Epidermal melanocyte (primary cell): ENCODE measurements around the gene SPCS1.
"Not testable (repeated sequence)": the region's sequence is repeated elsewhere in the genome, so short reads cannot be mapped to it uniquely, and the experiment has no call there.

ENCODE experiments used
- DNase-seq: peaks from one replicate; pipeline ENCODE4 v3.0.0; 2011; ENCODE audit warnings: low spot score; ENCODE audit not compliant: insufficient read length

Gene SPCS1

DNA sequence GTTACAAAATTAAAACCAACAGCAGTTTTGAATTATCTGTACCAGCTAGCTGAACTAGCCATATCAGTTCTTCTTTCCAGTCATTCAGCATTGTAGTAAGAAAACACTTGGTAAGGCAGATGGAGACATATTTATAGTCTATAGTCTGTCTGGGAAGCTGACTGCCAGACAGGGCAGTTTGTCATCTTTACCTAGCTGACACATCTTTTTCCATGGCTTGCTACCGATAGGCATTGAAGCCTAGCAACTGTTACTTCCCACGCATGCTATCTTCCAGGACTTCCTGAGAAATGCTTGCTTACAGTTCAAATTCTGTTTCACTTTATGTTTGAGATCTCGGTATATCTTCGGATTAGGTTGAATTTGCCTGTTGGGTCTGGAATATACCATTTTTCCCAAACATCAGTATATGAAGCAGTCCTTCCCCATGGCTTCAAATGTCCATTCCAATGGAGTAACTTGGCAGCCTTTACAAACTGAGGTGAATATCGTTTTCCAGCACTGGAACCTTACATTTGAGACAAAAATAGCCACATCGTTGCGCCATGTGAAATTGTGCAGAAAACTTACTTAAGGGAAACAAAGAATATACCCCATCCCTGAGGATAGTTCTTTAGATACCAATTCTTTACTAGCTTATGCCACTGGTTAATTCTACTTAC is 11.2 kb upstream of the SPCS1 start:
- no peak for DNase-seq

DNA sequence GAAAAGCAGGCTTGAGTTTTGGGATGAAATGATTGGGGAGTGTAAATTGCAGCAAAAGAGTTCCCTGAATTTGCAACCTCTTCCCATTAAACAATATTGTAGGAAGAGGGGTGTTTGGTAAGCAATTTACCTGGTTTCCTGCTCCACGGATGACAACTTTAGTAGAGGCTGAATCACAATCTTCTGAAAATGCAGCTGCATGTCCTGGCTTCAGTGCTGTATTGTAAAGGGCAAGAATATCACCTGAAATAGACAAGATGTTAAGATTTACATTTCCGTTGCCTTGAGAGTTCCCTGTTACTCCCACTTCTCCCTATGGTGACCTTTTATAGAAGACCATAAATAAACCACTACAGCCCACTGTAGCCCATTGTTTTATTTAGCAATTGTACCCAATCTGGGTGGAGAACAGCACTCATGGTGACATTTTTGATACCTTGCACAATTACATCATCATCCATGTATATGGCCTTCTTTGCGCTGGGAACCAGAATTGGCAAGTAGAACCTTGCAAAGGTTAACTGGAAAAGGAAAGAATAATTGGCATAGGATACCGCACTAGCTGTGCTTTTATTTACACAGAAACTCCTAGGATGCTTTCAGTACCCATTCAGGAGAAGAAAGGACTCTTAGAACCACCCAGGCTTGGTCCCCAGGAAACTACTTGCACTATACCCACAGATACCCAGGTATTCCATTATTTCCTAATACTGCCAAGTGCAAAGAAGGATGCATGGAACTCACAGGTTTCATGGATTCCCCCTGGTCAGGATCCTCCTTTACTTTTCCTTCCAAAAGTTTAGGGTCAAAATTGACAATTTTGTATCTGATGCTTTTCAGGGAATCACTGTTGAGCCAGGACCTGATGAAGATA is 9.9 kb upstream of the SPCS1 start:
- DNase-seq = no peak

DNA sequence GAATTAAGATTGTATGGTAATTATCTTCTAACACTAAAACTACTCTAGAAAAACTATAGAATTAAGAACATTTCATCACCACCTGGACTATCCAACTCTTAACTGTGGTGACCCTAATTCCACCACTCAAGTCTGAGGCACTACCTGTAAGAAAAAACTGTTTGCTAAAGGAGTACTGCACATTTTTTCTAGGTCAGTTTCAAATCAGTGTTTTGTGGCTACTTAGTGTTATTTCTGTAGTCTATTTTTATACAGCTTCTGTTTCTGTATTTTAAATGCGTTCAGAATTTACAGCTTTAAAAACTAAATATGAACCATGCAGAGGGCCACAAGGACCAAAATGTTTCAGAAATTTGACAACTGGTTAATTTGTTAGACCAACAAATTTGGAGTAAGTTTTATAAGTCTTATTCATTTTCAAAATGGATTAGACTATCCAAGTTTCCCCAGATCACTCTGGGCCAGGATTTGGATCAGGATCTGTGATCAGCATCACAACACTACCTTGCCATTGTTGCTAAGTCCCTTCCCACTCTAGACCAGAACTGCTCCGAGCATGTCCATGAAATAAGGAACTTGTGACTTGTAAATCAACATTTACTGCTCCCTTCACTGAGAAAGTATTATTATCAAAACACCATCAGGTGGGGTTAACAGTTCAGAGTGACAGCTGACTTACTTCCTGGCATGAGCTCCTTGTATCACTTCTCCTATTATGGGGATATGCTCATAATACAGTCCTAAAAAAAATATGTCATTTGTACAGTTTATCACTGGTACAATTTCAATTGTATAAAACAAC is 8.9 kb upstream of the SPCS1 start:
- no peak for DNase-seq

DNA sequence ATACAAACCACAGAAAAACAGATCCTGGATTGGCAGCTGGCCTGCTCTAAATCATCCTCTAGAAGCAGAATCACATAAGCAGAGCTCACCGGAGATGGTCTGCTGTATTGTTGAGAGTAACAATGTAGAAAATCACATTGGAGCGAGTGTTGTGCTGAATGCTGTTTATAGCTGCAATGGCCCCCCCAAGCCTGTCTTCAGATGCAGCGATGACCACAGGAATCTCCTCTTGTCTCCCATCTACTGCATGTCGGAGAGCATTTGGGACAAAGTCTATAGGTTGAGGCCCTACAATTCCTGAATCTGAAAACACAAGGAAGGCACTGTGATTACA is 8.3 kb upstream of the SPCS1 start:
- no peak for DNase-seq

DNA sequence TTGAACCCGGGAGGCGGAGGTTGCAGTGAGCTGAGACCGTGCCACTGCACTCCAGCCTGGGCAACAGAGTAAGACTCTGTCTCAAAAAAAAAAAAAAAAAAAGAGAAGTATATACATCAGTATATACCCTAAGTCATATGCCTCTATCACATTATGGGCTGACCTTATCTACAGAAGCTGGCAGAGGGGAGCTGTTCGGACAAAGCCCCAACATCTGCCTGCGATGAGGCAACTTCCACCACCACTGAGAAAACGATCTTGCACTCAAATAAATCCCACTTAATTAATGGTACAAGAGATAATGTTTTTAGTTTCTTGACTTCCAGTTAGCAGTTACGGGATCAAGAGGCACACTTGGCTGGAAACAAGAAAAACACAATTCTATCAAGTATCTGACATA is 2.6 kb upstream of the SPCS1 start:
- DNase-seq = no peak

DNA sequence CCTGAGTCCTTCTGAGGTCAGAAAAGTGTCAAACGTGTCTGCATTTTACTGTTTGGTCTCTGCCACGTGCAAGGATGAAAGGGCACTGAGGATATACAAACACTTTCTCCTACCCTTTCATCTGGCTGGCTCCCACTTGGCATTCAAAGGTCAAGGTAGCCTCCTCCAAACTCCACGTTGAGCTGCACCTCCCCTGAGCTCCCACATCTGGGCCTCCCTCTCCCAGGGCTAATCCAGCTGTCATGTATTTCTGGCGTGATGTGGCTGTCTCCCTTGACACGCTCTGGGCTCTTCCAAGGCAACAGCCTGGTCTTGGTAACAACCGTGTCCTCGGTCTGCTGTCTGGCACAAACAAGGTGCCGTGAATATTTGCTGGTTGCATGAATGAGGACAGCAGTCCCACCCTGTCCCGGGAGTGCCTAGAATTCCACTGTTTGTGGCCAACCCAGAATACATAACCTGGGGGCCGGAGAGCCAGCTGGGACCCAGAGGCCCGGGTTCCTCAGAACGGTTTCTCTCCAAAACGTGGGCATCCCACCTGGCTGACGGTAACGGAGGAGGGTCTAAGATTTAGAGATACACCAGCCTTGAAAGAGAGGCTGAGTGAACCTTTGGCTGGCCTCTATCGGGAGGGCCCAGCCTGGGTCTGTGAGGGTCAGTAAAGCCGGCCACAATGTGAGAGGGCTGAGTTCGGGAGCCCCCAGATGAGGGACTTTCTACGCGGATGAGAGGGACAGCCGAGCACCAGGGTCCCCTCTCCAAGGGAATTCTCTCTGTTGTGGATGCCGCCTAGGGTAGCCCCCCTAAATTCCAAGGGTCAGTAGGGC is 1.1 kb upstream of the SPCS1 start:
- DNase-seq = peak; percentile 23

DNA sequence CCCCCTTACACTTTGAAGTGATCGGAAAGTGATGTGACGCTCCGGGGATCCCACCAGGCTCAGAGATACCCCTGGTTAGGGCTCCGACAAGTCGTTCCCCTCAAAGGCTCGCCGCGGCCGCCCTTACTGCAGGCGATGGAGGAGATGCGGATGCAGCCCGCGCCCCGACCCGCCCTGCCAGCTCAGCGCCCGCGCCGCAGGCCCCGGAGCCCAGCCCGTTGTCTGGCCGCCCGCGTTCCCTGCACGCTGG is 543 bp upstream of the SPCS1 start:
- DNase-seq = no peak

DNA sequence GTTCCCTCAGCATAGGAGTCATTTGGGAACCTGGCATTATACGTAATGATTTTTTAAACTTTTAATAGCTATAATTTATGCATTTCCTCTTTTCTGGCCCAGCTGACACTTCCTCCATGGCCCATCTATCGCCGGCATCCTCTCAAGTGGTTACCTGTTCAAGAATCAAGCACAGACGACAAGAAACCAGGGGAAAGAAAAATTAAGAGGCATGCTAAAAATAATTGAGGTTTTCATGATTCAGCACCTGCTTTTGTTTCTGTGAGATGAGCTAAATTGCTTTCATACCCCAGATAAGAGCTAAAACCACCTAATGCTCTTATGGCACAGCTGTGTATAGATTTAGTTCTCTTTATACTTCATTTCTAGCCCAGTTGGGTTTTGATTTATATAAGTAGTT is 1.7 kb downstream of the SPCS1 start:
- no peak for DNase-seq

DNA sequence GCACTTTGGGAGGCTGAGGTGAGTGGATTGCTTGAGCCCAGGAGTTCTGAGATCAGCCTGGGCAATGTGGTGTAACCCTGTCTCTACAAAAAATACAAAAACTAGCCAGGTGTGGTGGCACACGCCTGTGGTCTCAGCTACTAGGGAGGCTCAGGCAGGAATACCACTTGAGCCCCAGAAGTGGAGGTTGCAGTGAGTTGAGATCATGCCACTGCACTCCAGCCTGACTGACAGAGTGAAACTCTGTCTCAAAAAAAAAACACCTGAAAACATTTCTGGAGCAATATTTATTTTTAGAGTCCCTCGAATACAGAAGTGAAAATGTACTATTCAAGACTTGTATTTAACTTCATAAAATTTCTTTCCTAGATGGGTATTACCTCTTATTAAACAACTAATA is 4.6 kb downstream of the SPCS1 start:
- DNase-seq = no peak

DNA sequence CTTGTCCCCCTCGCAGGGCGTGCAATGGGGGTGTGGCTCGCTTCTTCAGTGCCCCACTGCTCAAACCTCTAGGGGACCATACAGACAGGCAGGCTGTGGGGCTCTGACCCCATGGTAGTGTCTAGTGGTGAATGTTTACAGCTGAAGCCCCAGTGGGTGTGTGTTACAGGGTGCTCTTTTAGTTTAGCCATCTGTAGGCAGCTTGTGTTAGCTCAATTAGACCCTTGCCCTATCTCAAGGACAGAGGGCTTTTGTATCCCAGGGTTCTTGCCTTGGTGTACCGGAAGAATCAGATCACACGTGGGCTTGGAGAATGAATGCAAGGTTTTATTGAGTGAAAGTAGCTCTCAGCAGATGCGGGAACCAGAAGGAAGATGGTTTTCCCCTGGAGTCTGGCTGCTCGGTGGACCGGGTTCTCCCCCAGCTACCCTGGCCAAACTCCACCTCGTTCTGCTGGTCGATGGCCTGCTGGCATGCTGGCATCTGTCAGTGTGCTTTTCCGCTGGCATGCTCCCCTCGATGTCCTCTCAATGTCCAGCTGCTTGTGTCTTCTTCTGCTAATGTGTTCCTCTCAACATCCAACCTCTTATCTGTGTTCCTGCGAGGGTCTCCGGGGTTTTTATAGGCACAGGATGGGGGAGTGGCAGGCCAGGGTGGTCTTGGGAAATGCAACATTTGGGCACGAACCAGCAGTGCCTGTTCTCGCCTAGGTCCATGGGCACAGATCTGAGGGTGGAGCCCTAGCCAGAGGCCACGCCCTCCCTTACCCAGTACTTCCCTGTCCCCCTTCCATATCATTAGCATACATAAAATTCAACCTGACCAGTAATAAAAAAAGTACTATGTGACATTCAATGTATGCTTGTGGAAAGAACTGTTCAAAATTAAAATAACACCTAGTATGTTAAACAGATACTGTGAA is 6.6 kb downstream of the SPCS1 start:
- no peak for DNase-seq

DNA sequence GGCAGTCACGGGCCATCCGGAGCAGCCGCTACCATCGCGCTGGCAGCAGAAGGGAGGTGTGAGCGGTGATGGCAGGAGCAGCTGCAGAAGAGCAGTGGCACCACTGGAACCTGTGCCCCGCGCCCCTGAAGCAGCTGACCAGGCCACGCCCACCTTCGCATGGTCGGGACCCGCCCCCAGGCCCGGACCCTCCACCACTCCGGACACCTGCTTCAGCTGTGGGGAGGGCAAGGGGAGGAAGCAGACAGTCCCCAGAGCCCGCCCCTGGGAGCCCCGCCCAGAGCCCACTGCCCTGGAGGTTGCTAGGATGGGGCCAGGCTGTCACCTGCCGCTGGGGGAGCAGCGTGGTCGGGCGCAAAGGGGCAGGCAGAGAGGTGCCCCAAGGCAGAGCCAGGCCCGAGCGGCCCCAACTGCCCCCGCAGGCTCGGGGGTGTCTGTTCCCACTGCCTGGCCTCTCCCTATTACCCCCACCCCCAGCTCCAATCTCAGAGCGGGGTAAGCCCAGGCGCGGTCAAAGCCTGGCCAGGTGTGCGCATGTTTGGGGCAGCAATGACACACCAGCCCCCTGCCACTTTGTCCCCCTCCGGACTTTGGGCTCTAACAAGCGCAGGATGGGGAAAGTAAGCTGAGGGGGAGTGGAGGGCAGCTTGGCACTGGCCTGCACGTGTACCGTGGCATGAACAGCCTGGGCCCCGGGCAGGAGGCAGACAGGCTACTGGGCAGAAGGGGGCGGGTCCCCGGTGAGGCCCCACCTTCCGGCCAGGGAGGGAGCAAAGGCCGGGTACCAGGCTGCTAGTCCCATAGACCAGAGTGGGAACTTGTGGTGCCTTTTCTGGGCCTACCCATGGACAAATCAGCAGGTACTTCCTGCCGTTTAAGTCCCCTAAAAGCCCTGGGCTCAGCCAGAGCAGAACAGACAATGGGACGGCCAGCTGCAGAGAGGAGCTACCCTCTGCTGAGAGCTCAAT is 8.7 kb downstream of the SPCS1 start:
- DNase-seq = no peak

DNA sequence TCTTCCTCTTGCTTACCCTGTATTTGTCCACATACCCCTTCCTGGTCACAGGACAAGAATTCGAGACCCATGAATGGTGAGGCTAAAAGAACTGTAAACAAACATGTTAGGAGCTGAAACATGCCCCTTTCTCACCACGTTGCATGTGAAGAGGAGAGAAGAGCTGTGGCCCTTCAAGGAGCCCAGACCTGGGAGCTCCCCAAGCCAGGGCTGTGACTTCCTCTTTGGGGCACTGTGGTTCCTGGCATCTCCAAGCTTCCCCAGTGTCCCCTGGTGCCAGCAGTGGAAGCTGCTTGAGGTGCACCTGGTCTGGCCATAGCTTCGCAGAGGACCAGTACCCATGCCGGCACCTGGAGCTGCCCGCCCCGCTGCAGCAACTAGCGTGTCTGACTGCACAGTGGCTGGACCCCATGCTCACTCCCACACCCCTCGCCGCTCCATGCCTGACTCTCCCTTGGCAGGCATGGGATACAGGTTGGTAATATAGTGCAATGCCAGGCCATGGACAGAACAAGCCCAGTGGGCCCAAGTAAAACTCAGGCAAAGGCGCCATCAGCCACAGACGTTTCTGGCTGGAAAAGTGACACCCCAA is 9.9 kb downstream of the SPCS1 start:
- DNase-seq = no peak

DNA sequence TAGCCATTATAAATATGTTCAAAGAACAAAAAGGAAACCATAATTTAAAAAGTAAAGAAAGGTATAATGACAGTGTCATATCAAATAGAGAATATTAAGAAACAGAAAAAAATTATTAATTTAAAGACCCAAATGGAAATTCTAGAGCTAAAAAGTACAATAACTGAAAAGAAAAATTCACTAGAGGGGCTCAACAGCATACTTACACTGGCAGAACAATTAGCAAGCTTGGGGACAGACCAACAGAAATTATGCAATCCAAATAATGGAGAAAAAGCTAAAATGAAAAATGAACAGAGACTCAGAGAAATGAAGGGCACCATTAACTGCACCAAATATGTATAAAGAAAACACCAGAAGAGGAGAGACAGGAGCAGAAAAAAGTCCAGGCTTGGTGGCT is 13.7 kb downstream of the SPCS1 start:
- DNase-seq = no peak

DNA sequence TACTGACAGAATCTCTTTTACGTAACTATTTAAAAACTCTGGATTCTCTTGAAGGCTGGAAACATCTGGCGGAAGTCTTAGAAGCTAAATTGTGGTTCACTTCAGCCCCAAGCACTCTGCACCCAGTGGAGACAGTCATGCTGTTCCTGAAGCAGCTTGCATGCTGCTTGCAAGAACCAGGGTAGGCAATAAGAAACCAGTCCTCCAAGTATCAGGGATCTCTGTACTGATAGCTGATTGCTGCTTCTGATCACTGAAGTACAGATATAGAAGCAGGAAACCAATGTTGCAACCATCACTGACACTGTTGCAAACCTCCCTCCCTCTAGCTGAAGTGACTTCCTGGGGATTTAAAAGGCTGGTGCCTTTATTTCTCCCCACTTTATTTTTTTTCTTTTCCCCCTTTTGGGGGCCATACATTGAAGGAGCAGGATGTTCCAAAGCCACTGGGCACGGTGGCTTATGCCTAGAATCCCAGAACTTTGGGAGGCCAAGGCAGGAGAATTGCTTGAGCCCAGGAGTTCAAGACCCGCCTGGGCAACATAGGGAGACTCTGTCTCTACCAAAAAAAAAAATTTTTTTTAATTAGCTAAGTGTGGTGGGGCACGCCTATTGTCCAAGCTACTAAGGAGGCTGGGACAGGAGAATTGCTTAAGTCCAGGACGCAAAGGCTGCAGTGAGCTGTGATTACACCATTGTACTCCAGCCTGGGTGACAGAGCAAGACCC is 15.3 kb downstream of the SPCS1 start:
- no peak for DNase-seq

DNA sequence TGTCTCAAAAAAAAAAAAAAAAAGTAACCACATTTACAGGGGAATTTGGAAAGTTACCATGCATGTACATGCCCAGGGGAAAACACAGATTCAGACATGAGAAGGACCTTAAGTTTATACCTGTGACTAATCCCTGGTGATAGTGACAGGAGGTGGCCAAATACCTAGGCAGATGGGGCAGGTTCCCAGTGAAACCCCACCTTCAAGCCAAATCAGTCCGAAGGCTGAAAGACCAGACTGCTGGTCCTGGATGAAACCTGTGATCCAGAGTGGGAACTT is 15.8 kb downstream of the SPCS1 start:
- no peak for DNase-seq

DNA sequence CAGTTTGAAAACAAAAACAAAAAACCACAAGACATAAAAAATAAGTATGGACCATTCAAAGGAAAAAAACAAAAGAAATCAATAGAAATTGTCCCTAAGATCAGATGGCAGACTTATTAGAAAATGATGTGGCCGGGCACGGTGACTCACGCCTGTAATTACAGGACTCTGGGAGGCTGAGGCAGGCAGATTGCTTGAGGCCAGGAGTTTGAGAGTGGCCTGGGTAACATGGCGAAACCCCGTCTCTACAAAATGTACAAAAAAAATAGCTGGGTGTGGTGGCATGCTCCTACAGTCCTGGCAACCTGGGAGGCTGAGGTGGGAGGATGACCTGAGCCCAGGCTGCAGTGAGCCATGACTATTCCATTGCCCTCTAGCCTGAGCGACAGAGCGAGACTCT is 16.6 kb downstream of the SPCS1 start:
- DNase-seq = no peak

DNA sequence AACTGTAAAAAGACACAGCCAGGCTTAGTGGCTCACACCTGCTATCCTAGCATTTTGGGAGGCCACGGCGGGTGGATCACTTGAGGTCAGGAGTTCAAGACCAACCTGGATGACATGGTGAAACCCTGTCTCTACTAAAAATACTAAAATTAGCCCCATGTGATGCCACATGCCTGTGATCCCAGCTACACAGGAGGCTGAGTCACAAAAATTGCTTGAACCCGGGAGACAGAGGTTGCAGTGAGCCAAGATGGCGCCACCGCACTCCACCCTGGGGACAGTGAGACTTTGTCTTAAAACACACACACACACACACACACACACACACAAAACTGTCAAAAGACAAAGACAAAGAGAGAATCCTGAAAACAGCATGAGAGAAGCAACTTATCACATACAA is 18.0 kb downstream of the SPCS1 start:
- DNase-seq = no peak

DNA sequence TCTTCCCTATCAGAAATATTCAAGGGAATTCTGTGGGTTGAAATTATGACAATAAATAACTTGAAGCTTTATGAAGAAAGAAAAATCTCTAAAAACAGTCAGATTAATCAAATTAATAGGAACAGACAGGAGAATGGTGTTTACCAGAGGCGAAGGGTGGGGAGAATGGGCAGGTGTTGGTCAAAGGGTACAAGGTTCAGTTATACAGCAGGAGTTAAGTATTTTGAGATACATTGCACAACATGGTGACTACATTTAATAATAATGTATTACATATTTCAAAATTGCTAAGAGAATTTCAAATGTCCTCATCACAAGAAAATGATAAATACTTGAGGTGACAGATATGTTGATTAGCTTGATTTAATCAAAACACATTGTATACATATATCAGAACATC is 18.6 kb downstream of the SPCS1 start:
- no peak for DNase-seq

DNA sequence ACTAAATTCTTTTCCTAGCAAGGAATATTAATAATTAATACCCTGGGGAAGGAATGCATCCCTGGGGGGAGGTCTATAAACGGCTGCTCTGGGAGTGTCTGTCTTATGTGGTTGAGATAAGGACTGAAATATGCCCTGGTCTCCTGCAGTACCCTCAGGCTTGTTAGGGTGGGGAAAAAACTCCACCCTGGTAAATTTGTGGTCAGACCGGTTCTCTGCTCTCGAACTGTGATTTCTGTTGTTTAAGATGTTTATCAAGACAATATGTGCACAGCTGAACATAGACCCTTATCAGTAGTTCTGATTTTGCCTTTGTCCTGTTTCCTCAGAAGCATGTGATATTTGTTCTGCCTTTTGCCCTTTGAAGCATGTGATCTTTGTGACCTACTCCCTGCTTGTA is 22.8 kb downstream of the SPCS1 start:
- not testable (repeated sequence) for DNase-seq
